Fibroblast of villous mesenchyme (primary cell): ENCODE measurements around the gene FAM227B. TPM values are rescaled to one million over a fixed set of nuclear protein-coding genes. Genes with fewer than 3 reads are reported as not detected.

Source experiments
- DNase-seq: peaks from one replicate; pipeline ENCODE4 v3.0.0-alpha.2; 2010; ENCODE audit warnings: low read depth
- H3K4me3 ChIP-seq: 2 replicates; pipeline ENCODE4 v1.5.1; 2011; ENCODE audit warnings: low read depth, mild to moderate bottlenecking, low read length
- total RNA-seq: library from RNA; depleted of rRNA; stranded (reverse); fragments of >200 nt; gene quantifications from 2 replicates; pipeline ENCODE4 v1.2.3, GENCODE V29; 2012
- TF ChIP-seq, protein P1 (sequence below): IDR thresholded peaks from 2 replicates; pipeline ENCODE4 v1.5.1; 2012; ENCODE audit warnings: low read depth, mild to moderate bottlenecking, low read length; ENCODE audit not compliant: insufficient read depth

Gene FAM227B
- total RNA-seq, 1 donor, result 4.3 TPM

DNA sequence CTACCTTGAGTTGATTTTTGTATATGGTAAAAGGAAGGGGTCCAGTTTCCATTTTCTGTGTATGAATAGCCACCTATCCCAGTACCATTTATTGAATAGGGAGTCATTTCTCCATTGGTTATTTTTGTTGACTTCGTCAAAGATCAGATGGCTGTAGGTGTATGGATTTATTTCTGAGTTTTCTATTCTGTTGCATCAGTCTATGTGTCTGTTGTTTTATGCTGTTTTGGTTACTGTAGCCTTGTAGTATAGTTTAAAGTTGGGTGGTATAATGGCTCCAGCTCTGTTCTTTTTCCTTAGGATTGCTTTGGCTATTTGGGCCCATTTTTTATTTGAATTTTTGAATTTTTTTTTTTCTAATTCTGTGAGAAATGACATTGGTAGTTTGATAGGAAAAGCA lies 323.0 kb downstream of the FAM227B start:
- TF ChIP-seq, protein P1, sequence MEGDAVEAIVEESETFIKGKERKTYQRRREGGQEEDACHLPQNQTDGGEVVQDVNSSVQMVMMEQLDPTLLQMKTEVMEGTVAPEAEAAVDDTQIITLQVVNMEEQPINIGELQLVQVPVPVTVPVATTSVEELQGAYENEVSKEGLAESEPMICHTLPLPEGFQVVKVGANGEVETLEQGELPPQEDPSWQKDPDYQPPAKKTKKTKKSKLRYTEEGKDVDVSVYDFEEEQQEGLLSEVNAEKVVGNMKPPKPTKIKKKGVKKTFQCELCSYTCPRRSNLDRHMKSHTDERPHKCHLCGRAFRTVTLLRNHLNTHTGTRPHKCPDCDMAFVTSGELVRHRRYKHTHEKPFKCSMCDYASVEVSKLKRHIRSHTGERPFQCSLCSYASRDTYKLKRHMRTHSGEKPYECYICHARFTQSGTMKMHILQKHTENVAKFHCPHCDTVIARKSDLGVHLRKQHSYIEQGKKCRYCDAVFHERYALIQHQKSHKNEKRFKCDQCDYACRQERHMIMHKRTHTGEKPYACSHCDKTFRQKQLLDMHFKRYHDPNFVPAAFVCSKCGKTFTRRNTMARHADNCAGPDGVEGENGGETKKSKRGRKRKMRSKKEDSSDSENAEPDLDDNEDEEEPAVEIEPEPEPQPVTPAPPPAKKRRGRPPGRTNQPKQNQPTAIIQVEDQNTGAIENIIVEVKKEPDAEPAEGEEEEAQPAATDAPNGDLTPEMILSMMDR, result no peak

DNA sequence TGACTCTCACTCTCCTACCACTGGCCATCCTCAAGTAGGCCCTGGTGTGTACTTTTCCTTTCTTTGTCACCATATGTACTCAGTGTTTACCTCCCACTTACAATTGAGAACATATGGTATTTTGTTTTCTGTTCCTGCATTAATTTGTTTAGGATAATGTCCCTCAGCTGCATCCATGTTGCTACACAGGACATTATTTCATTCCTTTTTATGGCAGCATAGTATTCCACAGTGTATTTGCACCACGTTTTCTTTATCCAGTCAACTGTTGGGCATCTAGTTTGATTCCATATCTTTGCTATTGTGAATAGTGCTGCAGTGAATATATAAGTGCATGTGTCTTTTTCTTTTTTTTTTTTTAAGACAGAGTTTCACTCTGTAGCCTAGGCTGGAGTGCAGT lies 324.4 kb downstream of the FAM227B start:
- TF ChIP-seq, protein P1, result no peak
- DNase-seq, result no peak

More for the DNA sequence above, 323.0 kb downstream of the FAM227B start:
- DNase-seq, result no peak
- H3K4me3 ChIP-seq, result no peak overlapping the region

DNA sequence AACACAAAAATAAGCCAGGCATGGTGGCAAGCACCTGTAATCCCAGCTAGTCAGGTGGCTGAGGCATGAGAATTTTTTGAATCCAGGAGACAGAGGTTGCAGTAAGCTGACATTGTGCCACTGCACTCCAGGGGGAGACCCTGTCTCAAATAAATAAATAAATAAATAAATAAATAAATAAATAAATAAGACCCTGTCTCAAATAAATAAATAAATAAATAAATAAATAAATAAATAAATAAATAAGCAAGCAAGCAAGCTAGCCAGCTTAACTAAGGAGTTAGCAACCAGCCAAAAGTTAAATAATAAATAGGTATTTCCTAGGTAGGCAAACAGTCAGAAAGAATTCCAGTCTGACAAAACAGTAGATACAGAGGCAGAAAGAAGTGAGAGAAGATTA lies 326.7 kb downstream of the FAM227B start:
- TF ChIP-seq, protein P1, result no peak

More for the DNA sequence above, 324.4 kb downstream of the FAM227B start:
- H3K4me3 ChIP-seq, result no peak overlapping the region

DNA sequence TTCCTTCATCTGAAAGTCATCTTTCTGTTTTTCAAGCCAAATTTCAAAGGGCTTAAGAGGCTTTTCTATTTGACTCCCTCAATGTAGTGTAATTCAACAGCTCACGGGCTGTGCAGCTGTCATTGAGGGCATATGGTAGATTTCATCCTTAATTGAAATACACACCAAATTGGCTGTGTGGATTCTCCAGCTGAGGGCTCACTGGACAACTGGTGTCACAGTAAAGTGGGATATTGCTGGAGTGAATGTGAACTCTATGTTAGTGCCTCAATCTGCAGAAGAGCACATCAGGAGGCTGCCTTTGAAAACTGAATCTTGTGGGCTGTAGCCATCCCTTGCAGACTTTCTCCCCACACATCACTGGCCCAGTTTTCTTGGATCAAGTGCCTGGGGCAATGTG lies 330.4 kb downstream of the FAM227B start:
- TF ChIP-seq, protein P1, result no peak
- no peak for DNase-seq
- H3K4me3 ChIP-seq, result no peak overlapping the region

More for the DNA sequence above, 326.7 kb downstream of the FAM227B start:
- H3K4me3 ChIP-seq, result no peak overlapping the region
- no peak for DNase-seq

DNA sequence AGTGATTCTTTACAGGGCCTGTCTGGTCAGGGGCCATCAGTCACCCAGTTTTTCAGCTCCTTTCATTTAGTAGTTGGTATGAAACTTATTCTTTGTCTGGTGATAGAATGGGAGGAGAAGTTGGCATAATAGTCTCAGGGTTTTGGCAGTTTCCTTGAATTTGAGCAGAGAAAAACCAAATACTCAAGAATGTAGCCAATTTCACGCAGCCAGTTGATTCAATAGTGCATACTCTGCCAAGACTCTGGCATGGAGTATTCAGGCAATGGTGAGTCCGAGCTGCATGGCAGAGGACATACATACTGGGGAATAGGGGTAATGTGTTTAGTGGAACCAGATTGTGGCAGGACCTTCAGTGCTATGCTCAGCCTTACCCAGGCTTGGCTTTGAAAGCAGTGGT lies 332.2 kb downstream of the FAM227B start:
- H3K4me3 ChIP-seq, result no peak overlapping the region
- TF ChIP-seq, protein P1, result no peak
- DNase-seq, result no peak

DNA sequence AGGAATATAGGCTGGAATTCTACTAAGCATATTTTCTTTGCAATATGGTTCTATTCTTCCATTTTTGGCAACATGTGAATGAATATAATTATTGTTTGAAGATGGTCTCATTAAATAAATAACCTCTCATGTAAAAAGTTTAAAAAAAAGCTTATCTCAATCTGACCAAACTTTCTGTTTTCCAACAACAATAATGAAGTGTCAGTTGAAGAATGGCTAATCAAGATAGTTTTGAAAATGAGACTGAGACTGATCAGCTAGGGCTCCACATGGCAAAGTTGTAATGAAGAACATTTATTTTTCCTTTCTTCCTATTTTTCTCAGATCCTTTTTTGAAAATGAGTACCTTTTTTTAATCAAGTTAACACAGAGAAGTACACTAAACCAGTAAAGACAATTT lies 333.1 kb downstream of the FAM227B start:
- H3K4me3 ChIP-seq, result no peak overlapping the region
- no peak for DNase-seq
- TF ChIP-seq, protein P1, result no peak
